ENCODE results near the gene TRIM15. TPM values are rescaled to one million over a fixed set of nuclear protein-coding genes. Genes with fewer than 3 reads are reported as not detected.
"Not testable (repeated sequence)": the region's sequence is repeated elsewhere in the genome, so short reads cannot be mapped to it uniquely, and the experiment has no call there.

Gene TRIM15
- polyA plus RNA-seq, 4 donors: 0.13 to 0.41 (median 0.25) TPM

- no peak for DNase-seq (ENCODE audit: low read depth in 4 of 4, low spot score in 3 of 4)
Measured at GRCh38 chr6:30160785-30161531, 2.4 kb upstream of the TRIM15 start, which contains the start of gene TRIM10. Gene TRIM10, minus strand, starts transcription at chr6:30161211. Its CDS starts 353 bp downstream, at chr6:30160858.

- no peak for DNase-seq (ENCODE audit: low read depth in 4 of 4, low spot score in 3 of 4)
Measured at GRCh38 chr6:30162265-30163089, 869 bp upstream of the TRIM15 start.

GRCh38 chr6:30163918-30164654 is 740 bp downstream of the TRIM15 start:
- DNase-seq (ENCODE audit: low read depth in 4 of 4, low spot score in 3 of 4): no peak

- no peak for DNase-seq (ENCODE audit: low read depth in 4 of 4, low spot score in 3 of 4)
Measured at GRCh38 chr6:30164714-30165113, 1.4 kb downstream of the TRIM15 start.

GRCh38 chr6:30165238-30165637 is 1.9 kb downstream of the TRIM15 start:
- DNase-seq (ENCODE audit: low read depth in 4 of 4, low spot score in 3 of 4): not testable (repeated sequence)

- no peak for DNase-seq (ENCODE audit: low read depth in 4 of 4, low spot score in 3 of 4)
Measured at GRCh38 chr6:30167101-30167500, 3.8 kb downstream of the TRIM15 start.

- DNase-seq (ENCODE audit: low read depth in 4 of 4, low spot score in 3 of 4): no peak
Measured at GRCh38 chr6:30168741-30169140, 5.4 kb downstream of the TRIM15 start.

- DNase-seq (ENCODE audit: low read depth in 4 of 4, low spot score in 3 of 4): peak in 3 of 4 donors; percentile 22 to 39 (median 28)
Measured at GRCh38 chr6:30169658-30170614, 6.6 kb downstream of the TRIM15 start.

- peak in 1 of 4 donors; percentile 8 for DNase-seq (ENCODE audit: low read depth in 4 of 4, low spot score in 3 of 4)
Measured at GRCh38 chr6:30171677-30172471, 8.5 kb downstream of the TRIM15 start.

GRCh38 chr6:30172681-30173080 is 9.3 kb downstream of the TRIM15 start:
- DNase-seq (ENCODE audit: low read depth in 4 of 4, low spot score in 3 of 4): no peak

- no peak for DNase-seq (ENCODE audit: low read depth in 4 of 4, low spot score in 3 of 4)
Measured at GRCh38 chr6:30175765-30176164, 12.4 kb downstream of the TRIM15 start.

- no peak for DNase-seq (ENCODE audit: low read depth in 4 of 4, low spot score in 3 of 4)
Measured at GRCh38 chr6:30178837-30179236, 15.5 kb downstream of the TRIM15 start.

GRCh38 chr6:30180145-30180544 is 16.8 kb downstream of the TRIM15 start:
- DNase-seq (ENCODE audit: low read depth in 4 of 4, low spot score in 3 of 4): no peak

GRCh38 chr6:30184417-30185031 is 21.2 kb downstream of the TRIM15 start:
- no peak for DNase-seq (ENCODE audit: low read depth in 4 of 4, low spot score in 3 of 4)

- no peak for DNase-seq (ENCODE audit: low read depth in 4 of 4, low spot score in 3 of 4)
Measured at GRCh38 chr6:30185846-30186484, 22.6 kb downstream of the TRIM15 start.

GRCh38 chr6:30188541-30188940 is 25.2 kb downstream of the TRIM15 start:
- no peak for DNase-seq (ENCODE audit: low read depth in 4 of 4, low spot score in 3 of 4)

GRCh38 chr6:30192076-30192475 is 28.7 kb downstream of the TRIM15 start:
- no peak for DNase-seq (ENCODE audit: low read depth in 4 of 4, low spot score in 3 of 4)
